ENCODE data around the gene LRRC63.

The LRRC63 gene

DNA sequence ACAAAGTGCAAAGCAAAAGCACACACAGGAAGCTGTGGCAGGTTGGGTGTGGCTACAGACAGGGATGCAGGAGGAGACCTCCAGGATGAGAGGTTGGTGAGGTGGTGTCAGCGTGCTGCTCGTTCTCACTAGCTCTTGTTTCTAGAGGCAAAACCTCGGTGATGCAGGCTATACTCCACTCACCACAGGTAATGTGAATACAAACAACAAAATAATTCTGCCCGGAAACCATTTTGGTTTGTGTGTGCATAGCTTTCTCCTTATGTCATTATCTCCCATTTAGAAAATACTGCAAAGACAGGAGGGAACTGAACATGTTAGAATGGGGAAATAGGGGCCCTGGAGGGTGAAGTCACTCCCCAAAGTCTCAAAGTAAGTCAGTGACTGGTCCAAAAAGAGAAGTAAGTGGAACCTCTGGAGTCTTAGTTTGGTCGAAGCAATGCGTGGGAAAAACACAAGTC is 39.2 kb upstream of the LRRC63 start:
- no peak overlapping the region for H3K4me3 ChIP-seq (ENCODE audit: insufficient read length, low read depth)
- no peak for DNase-seq (ENCODE audit: low read depth, low spot score)
- H3K9me3 ChIP-seq (ENCODE audit: insufficient read depth, low read length) = no peaks in the 10 kb centered on the region
- H3K27me3 ChIP-seq (ENCODE audit: insufficient read depth, insufficient read length) = no peaks in the 10 kb centered on the region
- no peak overlapping the region for H3K9ac ChIP-seq (ENCODE audit: insufficient read length, low read depth)
- no peaks in the 10 kb centered on the region for H3K36me3 ChIP-seq (ENCODE audit: insufficient read depth, insufficient read length, low read length)
- TF ChIP-seq SUZ12 (IDR thresholded peaks at IDR 0.05; ENCODE audit: extremely low read depth, insufficient read depth, insufficient read length) (no peak), ZNF274 (IDR thresholded peaks at IDR 0.05; ENCODE audit: low read depth, low read length) (no peak), YY1 (IDR thresholded peaks at IDR 0.05; ENCODE audit: insufficient read depth, insufficient read length) (no peak)
- no peaks in the 10 kb centered on the region for H3K4me1 ChIP-seq (ENCODE audit: insufficient read depth, insufficient read length)

DNA sequence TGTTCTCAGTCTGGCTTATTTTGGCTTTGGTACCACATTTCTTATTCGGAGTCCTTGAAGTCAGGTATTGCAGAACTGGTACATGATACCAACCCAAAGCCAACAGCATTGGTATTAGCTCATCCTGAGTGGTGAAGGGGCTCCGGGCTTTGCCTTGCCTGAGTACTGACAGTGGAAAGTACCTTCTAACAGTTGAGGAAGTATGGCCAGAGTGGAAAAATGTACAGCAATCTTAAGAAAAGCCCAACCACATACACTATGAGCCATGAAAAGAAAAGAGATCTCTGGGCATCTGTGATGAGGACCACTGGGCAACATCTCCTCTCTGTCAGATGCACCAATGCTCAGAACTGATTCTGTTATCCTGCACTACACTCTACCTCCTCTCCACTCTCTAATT is 38.1 kb upstream of the LRRC63 start:
- Histone ChIP-seq H3K36me3 (ENCODE audit: insufficient read depth, insufficient read length, low read length) (no peaks in the 10 kb centered on the region), H3K9ac (ENCODE audit: insufficient read length, low read depth) (no peak overlapping the region), H3K9me3 (ENCODE audit: insufficient read depth, low read length) (no peaks in the 10 kb centered on the region), H3K4me1 (ENCODE audit: insufficient read depth, insufficient read length) (no peaks in the 10 kb centered on the region), H3K27me3 (ENCODE audit: insufficient read depth, insufficient read length) (no peaks in the 10 kb centered on the region), H3K4me3 (ENCODE audit: insufficient read length, low read depth) (no peak overlapping the region)
- TF ChIP-seq YY1 (IDR thresholded peaks at IDR 0.05; ENCODE audit: insufficient read depth, insufficient read length) = no peak
- no peak for TF ChIP-seq ZNF274 (IDR thresholded peaks at IDR 0.05; ENCODE audit: low read depth, low read length)
- no peak for TF ChIP-seq SUZ12 (IDR thresholded peaks at IDR 0.05; ENCODE audit: extremely low read depth, insufficient read depth, insufficient read length)
- no peak for DNase-seq (ENCODE audit: low read depth, low spot score)

DNA sequence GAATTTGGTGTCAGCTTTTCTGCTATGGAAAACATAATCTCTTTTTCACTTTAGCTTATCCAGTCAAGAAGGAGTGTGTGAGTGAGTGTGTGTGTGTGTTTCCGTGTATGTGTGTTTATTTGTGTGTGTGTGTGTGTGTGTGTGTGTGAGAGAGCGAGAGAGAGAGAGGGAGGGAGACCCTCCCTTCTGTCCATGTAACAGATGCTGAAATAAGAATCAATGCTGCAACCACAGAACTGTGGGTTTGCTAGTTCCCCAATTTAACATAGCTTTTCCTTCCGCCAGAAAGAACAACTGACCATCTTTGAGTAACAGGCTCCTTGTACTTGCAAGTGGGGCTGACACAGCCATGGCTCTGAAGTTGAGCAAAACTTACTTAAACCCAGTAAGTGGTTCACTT is 35.0 kb upstream of the LRRC63 start:
- no peak overlapping the region for H3K9ac ChIP-seq (ENCODE audit: insufficient read length, low read depth)
- no peak for TF ChIP-seq YY1 (IDR thresholded peaks at IDR 0.05; ENCODE audit: insufficient read depth, insufficient read length)
- TF ChIP-seq SUZ12 (IDR thresholded peaks at IDR 0.05; ENCODE audit: extremely low read depth, insufficient read depth, insufficient read length) = no peak
- TF ChIP-seq ZNF274 (IDR thresholded peaks at IDR 0.05; ENCODE audit: low read depth, low read length) = no peak
- no peaks in the 10 kb centered on the region for H3K27me3 ChIP-seq (ENCODE audit: insufficient read depth, insufficient read length)
- H3K4me3 ChIP-seq (ENCODE audit: insufficient read length, low read depth) = no peak overlapping the region
- no peaks in the 10 kb centered on the region for H3K36me3 ChIP-seq (ENCODE audit: insufficient read depth, insufficient read length, low read length)
- no peaks in the 10 kb centered on the region for H3K4me1 ChIP-seq (ENCODE audit: insufficient read depth, insufficient read length)
- DNase-seq (ENCODE audit: low read depth, low spot score) = no peak
- no peaks in the 10 kb centered on the region for H3K9me3 ChIP-seq (ENCODE audit: insufficient read depth, low read length)

DNA sequence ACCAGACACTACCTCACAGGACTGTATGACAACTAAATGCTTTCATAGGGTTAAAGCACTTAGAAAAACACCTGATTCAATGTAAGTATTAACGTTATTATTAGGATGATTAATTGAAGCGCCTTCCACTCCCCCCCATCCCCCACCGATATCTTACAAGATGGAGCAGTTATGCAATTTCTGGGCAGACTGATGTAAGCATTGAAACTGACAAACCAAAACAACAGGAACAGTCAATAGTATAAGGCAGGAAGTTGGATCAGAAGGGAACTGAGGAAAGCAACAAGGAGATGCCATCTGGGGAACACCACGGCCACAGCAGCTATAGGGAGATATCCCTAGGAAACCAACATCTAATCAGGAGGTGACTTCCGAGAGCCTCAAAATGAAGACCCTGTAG is 33.6 kb upstream of the LRRC63 start:
- Histone ChIP-seq H3K27me3 (ENCODE audit: insufficient read depth, insufficient read length) (no peaks in the 10 kb centered on the region), H3K9ac (ENCODE audit: insufficient read length, low read depth) (no peak overlapping the region), H3K36me3 (ENCODE audit: insufficient read depth, insufficient read length, low read length) (no peaks in the 10 kb centered on the region), H3K4me3 (ENCODE audit: insufficient read length, low read depth) (no peak overlapping the region), H3K9me3 (ENCODE audit: insufficient read depth, low read length) (no peaks in the 10 kb centered on the region), H3K4me1 (ENCODE audit: insufficient read depth, insufficient read length) (no peaks in the 10 kb centered on the region)
- TF ChIP-seq SUZ12 (IDR thresholded peaks at IDR 0.05; ENCODE audit: extremely low read depth, insufficient read depth, insufficient read length) (no peak), ZNF274 (IDR thresholded peaks at IDR 0.05; ENCODE audit: low read depth, low read length) (no peak), YY1 (IDR thresholded peaks at IDR 0.05; ENCODE audit: insufficient read depth, insufficient read length) (no peak)
- no peak for DNase-seq (ENCODE audit: low read depth, low spot score)

DNA sequence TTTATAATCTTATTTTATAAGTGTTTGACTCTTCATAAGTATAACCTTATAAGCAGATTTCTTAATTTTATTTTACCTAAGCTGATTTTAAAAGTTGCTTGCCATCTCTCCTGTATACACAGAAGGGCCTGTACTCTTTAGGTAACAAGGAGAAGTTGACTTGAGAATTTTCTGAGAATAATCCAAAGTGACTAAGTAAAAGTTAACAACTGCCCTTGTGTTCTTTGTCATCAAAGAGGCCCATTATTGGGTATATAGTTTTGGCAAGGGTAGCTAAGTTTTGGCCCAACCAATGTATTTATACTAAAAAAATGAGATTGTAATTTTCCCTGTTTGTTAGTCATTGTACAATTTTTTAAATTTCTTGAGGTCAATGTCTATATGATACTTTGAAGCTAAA is 32.9 kb upstream of the LRRC63 start:
- no peak overlapping the region for H3K9ac ChIP-seq (ENCODE audit: insufficient read length, low read depth)
- H3K4me1 ChIP-seq (ENCODE audit: insufficient read depth, insufficient read length) = no peaks in the 10 kb centered on the region
- H3K4me3 ChIP-seq (ENCODE audit: insufficient read length, low read depth) = no peak overlapping the region
- H3K9me3 ChIP-seq (ENCODE audit: insufficient read depth, low read length) = no peaks in the 10 kb centered on the region
- no peaks in the 10 kb centered on the region for H3K27me3 ChIP-seq (ENCODE audit: insufficient read depth, insufficient read length)
- no peak for TF ChIP-seq SUZ12 (IDR thresholded peaks at IDR 0.05; ENCODE audit: extremely low read depth, insufficient read depth, insufficient read length)
- no peak for TF ChIP-seq ZNF274 (IDR thresholded peaks at IDR 0.05; ENCODE audit: low read depth, low read length)
- no peak for TF ChIP-seq YY1 (IDR thresholded peaks at IDR 0.05; ENCODE audit: insufficient read depth, insufficient read length)
- H3K36me3 ChIP-seq (ENCODE audit: insufficient read depth, insufficient read length, low read length) = no peaks in the 10 kb centered on the region
- no peak for DNase-seq (ENCODE audit: low read depth, low spot score)

DNA sequence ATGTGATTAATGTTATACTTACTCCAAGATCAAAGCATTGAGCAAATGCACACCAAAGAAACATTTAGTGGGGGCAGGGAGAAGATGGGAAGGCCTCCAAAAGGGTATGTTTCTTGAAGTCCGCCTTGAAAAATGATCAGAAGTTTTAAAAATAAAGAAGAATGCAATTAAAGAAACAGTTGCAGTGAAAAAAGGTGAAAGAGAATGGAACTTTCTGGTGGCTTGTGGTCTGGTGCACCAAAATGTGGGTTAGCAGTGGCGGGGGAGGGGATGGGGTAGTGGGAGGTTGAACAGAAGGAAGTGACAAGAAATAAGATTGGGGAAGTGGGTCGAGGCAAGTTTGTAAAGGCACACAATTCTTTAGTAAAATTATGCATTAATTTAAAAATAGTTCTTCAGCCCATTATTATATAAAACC is 32.2 kb upstream of the LRRC63 start:
- no peak for DNase-seq (ENCODE audit: low read depth, low spot score)
- Histone ChIP-seq H3K36me3 (ENCODE audit: insufficient read depth, insufficient read length, low read length) (no peaks in the 10 kb centered on the region), H3K4me1 (ENCODE audit: insufficient read depth, insufficient read length) (no peaks in the 10 kb centered on the region), H3K27me3 (ENCODE audit: insufficient read depth, insufficient read length) (no peaks in the 10 kb centered on the region), H3K9me3 (ENCODE audit: insufficient read depth, low read length) (no peaks in the 10 kb centered on the region), H3K4me3 (ENCODE audit: insufficient read length, low read depth) (no peak overlapping the region), H3K9ac (ENCODE audit: insufficient read length, low read depth) (no peak overlapping the region)
- TF ChIP-seq YY1 (IDR thresholded peaks at IDR 0.05; ENCODE audit: insufficient read depth, insufficient read length) (no peak), ZNF274 (IDR thresholded peaks at IDR 0.05; ENCODE audit: low read depth, low read length) (no peak), SUZ12 (IDR thresholded peaks at IDR 0.05; ENCODE audit: extremely low read depth, insufficient read depth, insufficient read length) (no peak)

DNA sequence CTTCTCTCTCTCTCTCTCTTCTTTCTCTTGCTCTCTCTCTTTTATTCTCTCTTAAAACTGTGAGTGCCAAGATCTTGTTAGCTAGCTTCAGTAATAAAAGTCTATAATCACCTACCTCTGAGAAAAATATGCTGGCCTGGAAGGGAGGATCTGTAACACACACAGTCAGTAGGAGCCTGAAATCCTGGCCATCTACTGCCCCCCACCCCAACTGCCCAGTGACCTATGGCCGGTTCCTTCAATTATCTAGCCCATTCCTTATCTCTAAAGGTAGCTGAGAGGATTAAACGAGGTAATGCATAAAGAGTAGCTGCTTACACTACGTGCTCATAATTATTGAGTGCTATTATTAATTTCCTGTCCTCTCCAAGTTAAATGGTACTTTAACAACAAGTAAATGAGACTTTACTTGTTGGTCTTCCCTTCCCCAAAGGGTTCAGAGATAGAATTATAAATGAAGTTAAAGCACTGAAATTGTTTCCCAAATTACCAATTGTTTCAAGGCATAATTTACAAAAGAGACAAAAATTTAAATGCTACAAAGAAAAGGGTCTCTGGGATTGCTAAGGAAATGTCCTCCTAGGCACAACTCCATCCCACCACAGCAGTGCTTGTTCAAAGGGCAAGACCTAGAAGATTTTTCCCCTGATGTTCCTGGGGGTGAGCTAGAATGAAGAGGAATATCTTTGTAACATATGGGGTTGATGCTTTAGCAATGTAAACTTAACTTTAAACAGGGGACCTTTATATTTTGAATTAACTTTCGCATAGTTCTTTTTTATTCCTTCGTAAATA is 31.6 kb upstream of the LRRC63 start:
- Histone ChIP-seq H3K27me3 (ENCODE audit: insufficient read depth, insufficient read length) (no peaks in the 10 kb centered on the region), H3K4me3 (ENCODE audit: insufficient read length, low read depth) (no peak overlapping the region), H3K9ac (ENCODE audit: insufficient read length, low read depth) (no peak overlapping the region), H3K4me1 (ENCODE audit: insufficient read depth, insufficient read length) (no peaks in the 10 kb centered on the region), H3K36me3 (ENCODE audit: insufficient read depth, insufficient read length, low read length) (no peaks in the 10 kb centered on the region), H3K9me3 (ENCODE audit: insufficient read depth, low read length) (no peaks in the 10 kb centered on the region)
- TF ChIP-seq SUZ12 (IDR thresholded peaks at IDR 0.05; ENCODE audit: extremely low read depth, insufficient read depth, insufficient read length) (no peak), YY1 (IDR thresholded peaks at IDR 0.05; ENCODE audit: insufficient read depth, insufficient read length) (no peak), ZNF274 (IDR thresholded peaks at IDR 0.05; ENCODE audit: low read depth, low read length) (no peak)
- DNase-seq (ENCODE audit: low read depth, low spot score) = no peak

Data from NT2/D1 (cell line).